Smooth muscle cell (in vitro differentiated cells): Measurements from ENCODE around the gene TAS1R3. TPM values are rescaled to one million over a fixed set of nuclear protein-coding genes. Genes with fewer than 3 reads are reported as not detected.

Experiments used
- DNase-seq: peaks from one replicate; lab custom pipeline; 2025; ENCODE audit not compliant: unreplicated experiment; lab: John Stamatoyannopoulos, UW
- H2AFZ ChIP-seq: fragments of 200-600 bp; sonication (generic); 2 replicates; pipeline ENCODE4 v1.6.0; 2016; ENCODE audit warnings: antibody characterized with exemption, low read depth, mild to moderate bottlenecking
- H3F3A ChIP-seq: fragments of 200-600 bp; sonication (generic); 2 replicates; pipeline ENCODE4 v1.6.0; 2017; ENCODE audit warnings: antibody characterized with exemption, low read depth
- H3K27ac ChIP-seq: fragments of 200-600 bp; sonication (generic); 2 replicates; pipeline ENCODE4 v1.5.1; 2016; ENCODE audit warnings: low read depth, mild to moderate bottlenecking
- H3K27me3 ChIP-seq: fragments of 200-600 bp; sonication (generic); 2 replicates; pipeline ENCODE4 v1.6.1; 2016; ENCODE audit warnings: low read depth, mild to moderate bottlenecking
- H3K36me3 ChIP-seq: fragments of 200-600 bp; sonication (generic); 2 replicates; pipeline ENCODE4 v1.5.1; 2016; ENCODE audit warnings: low read depth
- H3K4me1 ChIP-seq: fragments of 200-600 bp; sonication (generic); 2 replicates; pipeline ENCODE4 v1.5.1; 2016; ENCODE audit warnings: low read depth
- H3K4me2 ChIP-seq: fragments of 200-600 bp; sonication (generic); 2 replicates; pipeline ENCODE4 v1.6.0; 2016; ENCODE audit warnings: mild to moderate bottlenecking
- H3K4me3 ChIP-seq: fragments of 200-600 bp; sonication (generic); 2 replicates; pipeline ENCODE4 v1.5.1; 2016; ENCODE audit warnings: mild to moderate bottlenecking
- H3K79me2 ChIP-seq: fragments of 200-600 bp; sonication (generic); 2 replicates; pipeline ENCODE4 v1.6.0; 2016; ENCODE audit warnings: low read depth, mild to moderate bottlenecking
- H3K9ac ChIP-seq: fragments of 200-600 bp; sonication (generic); 2 replicates; pipeline ENCODE4 v1.6.0; 2016; ENCODE audit warnings: low read depth
- H3K9me3 ChIP-seq: fragments of 200-600 bp; sonication (generic); replicated peaks from 2 replicates; pipeline ENCODE4 v1.5.1; 2016; ENCODE audit warnings: low read depth
- H4K20me1 ChIP-seq: fragments of 200-600 bp; sonication (generic); 2 replicates; pipeline ENCODE4 v1.6.0; 2016; ENCODE audit warnings: low read depth
- WGBS: methylation state at CpG from one replicate; pipeline ENCODE4 v1.1.7; 2016; ENCODE audit warnings: low lambda C conversion rate; 5-methylcytosine and 5-hydroxymethylcytosine counted together
- polyA plus RNA-seq: library from polyadenylated mRNA; unstranded; fragments of >200 nt; fragmentation: Nextera tagmentation; extraction: Ambion mirVana; gene quantifications from 2 replicates; pipeline ENCODE4 v1.2.1, GENCODE V29; 2016
- total RNA-seq: library from RNA; depleted of rRNA; stranded (reverse); fragments of >200 nt; gene quantifications from 2 replicates; pipeline ENCODE4 v1.2.3, GENCODE V29; 2014
- TF ChIP-seq, protein P1 (sequence below): fragments of 200-600 bp; sonication (generic); IDR thresholded peaks from 2 replicates; pipeline ENCODE4 v1.5.1; 2017; ENCODE audit warnings: borderline replicate concordance, mild to moderate bottlenecking, antibody characterized with exemption; ENCODE audit not compliant: insufficient read depth, poor library complexity, severe bottlenecking

Gene TAS1R3
- total and polyA plus RNA-seq, 2 experiments from 2014 or later = 0.18 to 0.39 TPM

DNA sequence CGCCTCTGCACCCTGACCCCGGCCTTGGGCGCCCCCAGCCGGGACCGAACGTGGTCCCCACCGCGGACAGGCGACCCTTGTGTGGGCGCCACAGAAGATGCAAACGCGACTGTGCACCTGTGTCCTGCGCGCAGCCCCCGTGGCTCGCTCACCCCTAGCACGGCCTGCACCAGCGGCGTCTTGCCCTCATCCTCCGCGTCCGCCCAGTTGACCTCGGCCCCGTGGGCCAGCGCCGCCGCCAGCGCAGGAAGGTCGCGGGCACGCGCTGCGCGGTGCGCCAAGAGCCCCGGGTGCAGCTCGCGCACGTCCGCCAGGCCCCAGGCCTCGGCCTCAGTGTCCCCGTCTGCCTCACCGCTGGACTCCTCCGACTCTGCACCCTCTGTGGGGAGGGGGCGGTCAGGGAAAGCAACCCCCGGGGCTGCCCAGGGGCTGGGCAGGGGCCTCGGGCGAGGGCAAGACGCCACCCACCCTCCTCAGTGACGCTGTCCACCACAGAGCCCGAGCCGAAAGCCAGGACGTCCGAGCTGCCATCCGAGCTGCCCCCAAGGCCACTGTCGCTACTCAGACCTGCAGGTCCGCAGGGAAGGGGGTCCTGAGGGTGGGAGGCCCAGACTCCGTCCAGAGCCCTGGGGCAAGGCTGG, 36.7 kb upstream of the TAS1R3 start:
- no peaks in the 10 kb centered on the region for H3K27me3 ChIP-seq
- peaks cover 15% of the 10 kb centered on the region for H4K20me1 ChIP-seq
- no peak overlapping the region for H3K9ac ChIP-seq
- no peak overlapping the region for H2AFZ ChIP-seq
- H3K27ac ChIP-seq = no peak overlapping the region
- H3K4me1 ChIP-seq = no peaks in the 10 kb centered on the region
- 94% methylated on average over 56 of the region's 58 CpGs for WGBS
- no peaks in the 10 kb centered on the region for H3K9me3 ChIP-seq
- H3K4me2 ChIP-seq = no peak overlapping the region
- TF ChIP-seq, protein P1, sequence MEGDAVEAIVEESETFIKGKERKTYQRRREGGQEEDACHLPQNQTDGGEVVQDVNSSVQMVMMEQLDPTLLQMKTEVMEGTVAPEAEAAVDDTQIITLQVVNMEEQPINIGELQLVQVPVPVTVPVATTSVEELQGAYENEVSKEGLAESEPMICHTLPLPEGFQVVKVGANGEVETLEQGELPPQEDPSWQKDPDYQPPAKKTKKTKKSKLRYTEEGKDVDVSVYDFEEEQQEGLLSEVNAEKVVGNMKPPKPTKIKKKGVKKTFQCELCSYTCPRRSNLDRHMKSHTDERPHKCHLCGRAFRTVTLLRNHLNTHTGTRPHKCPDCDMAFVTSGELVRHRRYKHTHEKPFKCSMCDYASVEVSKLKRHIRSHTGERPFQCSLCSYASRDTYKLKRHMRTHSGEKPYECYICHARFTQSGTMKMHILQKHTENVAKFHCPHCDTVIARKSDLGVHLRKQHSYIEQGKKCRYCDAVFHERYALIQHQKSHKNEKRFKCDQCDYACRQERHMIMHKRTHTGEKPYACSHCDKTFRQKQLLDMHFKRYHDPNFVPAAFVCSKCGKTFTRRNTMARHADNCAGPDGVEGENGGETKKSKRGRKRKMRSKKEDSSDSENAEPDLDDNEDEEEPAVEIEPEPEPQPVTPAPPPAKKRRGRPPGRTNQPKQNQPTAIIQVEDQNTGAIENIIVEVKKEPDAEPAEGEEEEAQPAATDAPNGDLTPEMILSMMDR = no peak
- H3F3A ChIP-seq = no peaks in the 10 kb centered on the region
- H3K79me2 ChIP-seq = no peaks in the 10 kb centered on the region
- H3K4me3 ChIP-seq = no peak overlapping the region
- H3K36me3 ChIP-seq = no peaks in the 10 kb centered on the region
- no peak for DNase-seq

- H3K9ac ChIP-seq = no peak overlapping the region
- H3K27me3 ChIP-seq = no peaks in the 10 kb centered on the region
- no peaks in the 10 kb centered on the region for H3K79me2 ChIP-seq
- H3K36me3 ChIP-seq = no peaks in the 10 kb centered on the region
- H3F3A ChIP-seq = no peaks in the 10 kb centered on the region
- H2AFZ ChIP-seq = no peak overlapping the region
- no peak overlapping the region for H3K4me2 ChIP-seq
- TF ChIP-seq, protein P1 = no peak
- no peak overlapping the region for H3K27ac ChIP-seq
- H4K20me1 ChIP-seq = peaks cover 25% of the 10 kb centered on the region
- WGBS = 96% methylated on average over 30 of the region's 35 CpGs
- no peaks in the 10 kb centered on the region for H3K9me3 ChIP-seq
- H3K4me1 ChIP-seq = no peaks in the 10 kb centered on the region
- no peak for DNase-seq
- H3K4me3 ChIP-seq = no peak overlapping the region
These were observed 35.7 kb upstream of the TAS1R3 start for GRCh38 chr1:1295154-1295923.

DNA sequence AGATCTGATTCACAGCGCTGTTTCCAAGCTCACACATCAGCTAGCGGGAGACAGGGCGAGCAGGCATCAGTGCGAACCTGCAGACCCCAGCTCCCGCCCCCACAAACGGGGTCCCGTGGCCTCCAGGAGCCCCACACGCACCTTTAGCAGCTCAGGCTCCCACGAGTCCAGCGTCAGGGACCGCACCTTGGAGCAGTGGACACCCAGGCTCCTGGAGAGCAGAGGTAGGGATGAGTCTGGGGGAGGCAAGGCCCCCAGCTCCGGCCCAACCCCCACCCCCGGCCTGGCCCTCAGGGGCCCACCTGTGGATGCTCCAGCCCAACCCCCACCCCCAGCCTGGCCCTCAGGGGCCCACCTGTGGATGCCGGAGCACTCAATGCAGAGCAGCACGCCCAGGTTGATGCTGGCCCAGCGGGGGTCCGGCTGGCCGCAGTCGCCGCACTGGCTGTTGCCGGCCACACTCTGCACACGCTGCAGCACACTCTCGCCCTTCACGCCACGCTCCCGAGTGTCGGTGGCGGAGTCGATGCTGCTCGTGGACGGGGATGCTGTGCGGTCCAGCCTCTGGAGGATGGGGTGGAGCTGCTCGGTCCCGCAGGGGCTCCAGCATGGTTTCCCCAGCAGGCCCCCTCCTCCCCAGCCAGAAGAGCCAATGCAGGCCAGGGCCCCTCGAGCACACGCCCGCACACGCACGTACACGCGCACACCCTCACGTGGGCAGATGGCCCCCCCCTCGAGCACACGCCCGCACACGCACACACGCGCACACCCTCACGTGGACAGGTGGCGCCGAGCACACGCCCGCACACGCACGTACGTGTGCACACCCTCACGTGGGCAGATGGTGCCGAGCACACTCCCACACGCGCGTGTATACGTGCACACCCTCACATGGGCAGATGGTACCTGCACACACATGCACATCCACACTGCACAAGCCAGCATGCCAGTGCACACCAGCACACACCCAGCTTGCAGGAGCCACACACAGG, 34.7 kb upstream of the TAS1R3 start:
- no peaks in the 10 kb centered on the region for H3K36me3 ChIP-seq
- peaks cover 35% of the 10 kb centered on the region for H4K20me1 ChIP-seq
- no peak overlapping the region for H3K4me2 ChIP-seq
- no peaks in the 10 kb centered on the region for H3F3A ChIP-seq
- H3K27ac ChIP-seq = no peak overlapping the region
- 96% methylated on average over 54 of the region's 62 CpGs for WGBS
- H3K9me3 ChIP-seq = no peaks in the 10 kb centered on the region
- no peaks in the 10 kb centered on the region for H3K4me1 ChIP-seq
- TF ChIP-seq, protein P1 = no peak
- H3K4me3 ChIP-seq = no peak overlapping the region
- H3K9ac ChIP-seq = no peak overlapping the region
- no peak overlapping the region for H2AFZ ChIP-seq
- DNase-seq = no peak
- no peaks in the 10 kb centered on the region for H3K27me3 ChIP-seq
- no peaks in the 10 kb centered on the region for H3K79me2 ChIP-seq
